ENCODE measurements around the gene SLC24A4. TPM values are rescaled to one million over a fixed set of nuclear protein-coding genes. Genes with fewer than 3 reads are reported as not detected.

Gene SLC24A4
- total RNA-seq, 1 donor from 2014 or later = not detected

- no peaks in the 10 kb centered on the region for H3K36me3 ChIP-seq (ENCODE audit: control insufficient read depth, insufficient read depth, low read length)
- no peak for TF ChIP-seq CTCF (IDR thresholded peaks at IDR 0.05; ENCODE audit: insufficient read depth, low read length, poor library complexity, severe bottlenecking)
- DNase-seq (ENCODE audit: low read depth) = no peak
- H3K4me3 ChIP-seq (ENCODE audit: low read depth, low read length) = no peak overlapping the region
- peaks cover 12% of the 10 kb centered on the region for H3K27me3 ChIP-seq (ENCODE audit: control insufficient read depth, insufficient read depth, low read length)
Observed at GRCh38 chr14:92316937-92317336, 6.0 kb upstream of the SLC24A4 start.

GRCh38 chr14:92317511-92317910, 5.5 kb upstream of the SLC24A4 start:
- no peaks in the 10 kb centered on the region for H3K36me3 ChIP-seq (ENCODE audit: control insufficient read depth, insufficient read depth, low read length)
- H3K27me3 ChIP-seq (ENCODE audit: control insufficient read depth, insufficient read depth, low read length) = peaks cover 18% of the 10 kb centered on the region
- TF ChIP-seq CTCF (IDR thresholded peaks at IDR 0.05; ENCODE audit: insufficient read depth, low read length, poor library complexity, severe bottlenecking) = no peak
- H3K4me3 ChIP-seq (ENCODE audit: low read depth, low read length) = no peak overlapping the region
- no peak for DNase-seq (ENCODE audit: low read depth)

GRCh38 chr14:92321701-92322100, 1.3 kb upstream of the SLC24A4 start:
- DNase-seq (ENCODE audit: low read depth) = no peak
- H3K36me3 ChIP-seq (ENCODE audit: control insufficient read depth, insufficient read depth, low read length) = no peaks in the 10 kb centered on the region
- H3K27me3 ChIP-seq (ENCODE audit: control insufficient read depth, insufficient read depth, low read length) = peaks cover 46% of the 10 kb centered on the region
- no peak overlapping the region for H3K4me3 ChIP-seq (ENCODE audit: low read depth, low read length)
- no peak for TF ChIP-seq CTCF (IDR thresholded peaks at IDR 0.05; ENCODE audit: insufficient read depth, low read length, poor library complexity, severe bottlenecking)

GRCh38 chr14:92322516-92322915, 449 bp upstream of the SLC24A4 start:
- no peak for DNase-seq (ENCODE audit: low read depth)
- H3K36me3 ChIP-seq (ENCODE audit: control insufficient read depth, insufficient read depth, low read length) = no peaks in the 10 kb centered on the region
- H3K27me3 ChIP-seq (ENCODE audit: control insufficient read depth, insufficient read depth, low read length) = peaks cover 50% of the 10 kb centered on the region
- no peak overlapping the region for H3K4me3 ChIP-seq (ENCODE audit: low read depth, low read length)
- TF ChIP-seq CTCF (IDR thresholded peaks at IDR 0.05; ENCODE audit: insufficient read depth, low read length, poor library complexity, severe bottlenecking) = no peak

GRCh38 chr14:92323916-92324818, 1.2 kb downstream of the SLC24A4 start:
- TF ChIP-seq CTCF (IDR thresholded peaks at IDR 0.05; ENCODE audit: insufficient read depth, low read length, poor library complexity, severe bottlenecking) = no peak
- peaks cover 54% of the 10 kb centered on the region for H3K27me3 ChIP-seq (ENCODE audit: control insufficient read depth, insufficient read depth, low read length)
- DNase-seq (ENCODE audit: low read depth) = no peak
- H3K36me3 ChIP-seq (ENCODE audit: control insufficient read depth, insufficient read depth, low read length) = no peaks in the 10 kb centered on the region
- no peak overlapping the region for H3K4me3 ChIP-seq (ENCODE audit: low read depth, low read length)

All from kidney epithelial cell (primary cell).